Dermis microvascular lymphatic vessel endothelial cell (primary cell): ENCODE measurements around the gene DLGAP1. TPM values are rescaled to one million over a fixed set of nuclear protein-coding genes. Genes with fewer than 3 reads are reported as not detected.

Experiments used
- DNase-seq, 2 donors: peaks; one replicate each; pipeline versions ENCODE4 v3.0.0 to v3.0.0-alpha.2; 2010; ENCODE audit warnings: low read depth in 2 of 2
- total RNA-seq: library from RNA; depleted of rRNA; stranded (reverse); fragments of >200 nt; gene quantifications from 2 replicates; pipeline ENCODE4 v1.2.1, GENCODE V29; 2014

The DLGAP1 gene
- total RNA-seq, 1 donor from 2014 or later: 0.13 TPM

DNA sequence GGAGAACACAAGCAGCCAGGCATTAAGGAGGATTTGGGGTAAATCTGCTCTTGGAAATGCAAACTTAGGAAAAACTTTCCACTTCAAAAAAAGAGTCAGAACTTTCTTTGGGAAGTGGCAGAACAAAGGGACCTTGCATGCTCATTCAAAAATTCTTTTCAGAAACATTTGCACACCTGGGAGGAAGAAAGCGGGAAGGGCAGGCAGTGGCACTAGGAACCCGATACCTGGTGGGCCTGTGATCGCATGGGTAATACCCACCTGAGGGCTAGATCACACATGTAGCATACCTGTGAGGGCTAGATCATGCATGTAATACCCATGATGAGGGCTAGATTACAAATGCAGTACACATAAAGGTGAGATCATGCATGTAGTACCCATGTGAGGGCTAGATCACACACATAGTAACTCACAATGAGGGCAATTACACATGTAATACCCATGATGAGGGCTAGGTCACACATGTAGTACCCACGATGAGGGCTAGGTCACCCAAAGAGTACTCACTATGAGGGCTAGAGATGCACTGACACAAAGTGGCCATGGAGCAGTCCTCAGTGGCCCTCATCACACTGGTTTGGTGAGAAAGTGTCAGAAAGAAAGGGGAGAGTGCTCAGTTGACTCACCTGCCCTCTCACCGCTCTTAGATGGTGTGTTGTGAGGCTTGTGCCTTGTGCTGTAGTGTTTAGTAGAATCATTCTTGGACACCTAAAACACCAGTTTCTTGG lies 212.5 kb downstream of the DLGAP1 start:
- no peak for DNase-seq

DNA sequence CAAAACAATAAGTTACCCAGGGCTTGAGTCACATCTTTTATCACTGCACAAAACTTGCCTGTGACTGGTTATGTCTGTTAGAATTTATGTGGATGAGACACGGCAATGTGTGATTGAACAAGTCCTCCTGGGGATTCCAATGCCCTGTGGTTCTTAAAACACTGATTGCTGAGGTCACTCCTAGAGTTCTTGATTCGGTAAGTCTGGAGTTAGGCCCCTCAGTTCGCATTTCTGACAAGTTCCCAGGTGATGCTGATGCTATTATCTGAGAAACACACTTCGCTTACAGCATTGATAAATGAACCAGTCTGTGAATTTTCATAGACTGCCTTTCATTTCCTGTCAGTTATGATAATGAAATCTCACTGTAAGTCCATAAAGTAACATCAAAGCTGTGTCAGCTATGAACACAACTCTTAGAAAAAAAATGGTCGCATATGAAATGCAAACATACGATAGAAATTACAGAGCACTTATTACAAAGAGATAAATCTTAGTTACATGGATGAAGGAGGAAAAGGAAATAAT lies 214.0 kb downstream of the DLGAP1 start:
- no peak for DNase-seq

DNA sequence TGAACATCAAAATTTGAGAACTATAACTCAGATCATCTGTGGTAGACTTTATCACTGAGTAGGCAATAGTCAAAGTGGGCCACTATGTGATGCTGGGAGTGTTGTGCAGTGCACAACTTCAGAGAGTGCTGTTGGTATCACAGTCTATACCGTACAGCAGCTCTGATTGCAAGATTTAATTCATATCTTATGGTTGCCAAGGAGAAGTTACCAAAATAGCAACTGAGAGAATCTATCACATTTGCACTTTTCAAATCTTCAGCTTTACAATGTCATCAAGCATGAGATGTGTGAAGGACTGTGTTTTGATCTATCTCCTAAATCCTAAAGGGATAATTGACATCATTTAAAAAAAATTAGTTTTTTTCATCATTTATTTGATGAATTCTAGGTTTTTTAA lies 216.1 kb downstream of the DLGAP1 start:
- DNase-seq: no peak

DNA sequence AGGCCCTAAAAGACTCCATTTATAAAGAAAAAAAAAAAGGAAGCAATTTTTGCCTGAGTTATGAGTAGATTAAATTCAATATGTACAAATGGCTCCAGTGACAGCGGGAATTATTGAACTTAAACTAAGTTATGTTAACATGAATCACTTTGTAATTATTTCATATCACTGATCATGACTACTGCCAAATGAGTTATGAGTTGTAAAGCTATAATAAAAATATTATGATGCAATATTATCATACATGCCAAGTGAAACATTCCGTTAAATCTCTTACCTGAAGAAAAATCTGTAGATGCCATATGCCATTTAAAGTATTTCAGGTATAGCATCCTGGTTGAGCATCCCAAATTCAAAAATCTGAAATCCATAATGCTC lies 217.5 kb downstream of the DLGAP1 start:
- no peak for DNase-seq

DNA sequence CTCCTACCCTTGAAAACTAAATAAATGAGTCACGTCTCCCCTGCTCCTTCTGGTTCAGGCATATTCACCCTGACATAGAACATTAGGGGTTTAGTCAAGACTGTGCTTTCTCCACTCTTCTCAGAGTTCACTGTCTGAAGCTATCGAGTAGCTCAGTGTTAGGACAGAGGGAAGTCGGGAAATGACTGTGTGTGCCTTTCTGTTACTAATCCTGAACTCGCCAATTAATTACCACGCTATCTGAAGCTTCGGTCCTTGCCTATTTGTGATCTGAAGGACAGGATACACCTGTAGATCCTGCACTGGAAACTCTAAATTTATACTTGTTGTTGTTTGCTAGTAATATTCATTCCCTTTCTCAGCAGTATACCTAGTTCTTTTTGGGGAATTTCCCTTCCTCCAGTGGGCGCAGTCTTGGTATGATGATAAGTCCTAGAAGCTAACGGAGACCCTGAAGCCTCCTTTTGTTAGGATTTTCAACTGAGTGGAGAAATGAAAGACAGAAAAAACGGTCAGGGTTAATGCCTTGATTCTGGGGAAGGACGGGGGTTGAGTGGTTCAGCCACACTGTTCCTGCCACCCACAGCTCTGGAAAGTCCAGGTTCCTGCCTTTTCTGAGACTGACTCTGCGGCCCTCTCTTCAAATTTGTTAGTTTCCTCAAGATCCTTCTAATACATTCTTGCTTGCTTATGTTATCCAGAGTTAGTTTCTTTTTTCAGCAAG lies 218.0 kb downstream of the DLGAP1 start:
- DNase-seq: no peak

DNA sequence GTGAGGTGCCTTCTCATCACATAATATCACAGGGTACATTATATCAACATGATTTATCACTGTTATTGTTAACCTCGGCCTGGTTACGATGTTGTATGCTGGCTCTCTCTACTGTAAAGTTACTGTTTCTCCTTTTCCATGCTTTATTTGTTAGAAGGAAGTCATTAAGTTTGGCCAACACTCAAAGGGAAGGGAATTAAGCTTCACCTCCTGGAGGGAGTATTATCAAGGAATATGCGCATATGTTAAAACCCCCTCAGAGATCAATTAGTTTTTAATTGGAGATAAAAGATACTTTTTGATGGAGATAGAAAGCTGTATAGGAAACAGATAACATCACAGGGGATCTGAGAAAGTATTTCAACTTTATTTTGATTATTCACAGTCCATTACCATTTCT lies 221.6 kb downstream of the DLGAP1 start:
- DNase-seq: no peak

DNA sequence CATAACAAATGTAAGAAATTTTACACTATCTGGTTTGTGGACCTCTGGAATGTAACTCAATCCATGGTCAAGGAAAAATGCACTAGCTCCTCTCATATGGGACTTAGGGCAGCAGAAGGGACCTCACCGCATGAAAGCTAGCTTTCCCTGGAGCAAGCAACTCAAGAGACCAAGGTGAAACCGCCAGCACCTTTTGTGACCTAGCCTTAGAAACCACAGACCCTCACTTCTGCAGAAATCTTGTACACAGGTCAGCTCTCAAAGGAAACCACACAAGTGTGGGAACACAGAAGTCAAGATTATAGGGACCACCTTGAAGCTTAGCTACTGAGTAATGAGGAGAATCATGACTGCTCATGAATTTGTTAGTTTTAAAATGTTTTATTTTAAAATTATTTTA lies 222.5 kb downstream of the DLGAP1 start:
- no peak for DNase-seq

DNA sequence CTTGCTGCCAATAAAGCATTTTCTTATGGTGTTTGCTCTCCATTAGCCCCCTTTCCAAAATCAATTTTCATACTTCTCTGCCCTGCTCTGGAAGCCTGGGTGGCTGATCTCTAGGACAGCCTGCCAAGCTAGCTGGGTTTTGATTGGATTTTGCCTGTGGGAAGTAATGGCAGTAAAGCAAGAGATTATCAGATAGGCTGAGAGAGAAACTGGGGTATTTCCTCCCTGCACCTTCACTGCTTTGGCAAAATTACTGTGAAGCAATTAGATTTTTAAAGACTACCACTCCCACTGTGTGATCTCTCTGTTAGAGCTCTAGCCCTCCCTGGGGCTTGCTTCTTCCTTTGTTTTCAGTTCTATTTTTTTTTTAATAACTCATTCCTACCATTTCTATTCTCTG lies 223.8 kb downstream of the DLGAP1 start:
- DNase-seq: no peak

DNA sequence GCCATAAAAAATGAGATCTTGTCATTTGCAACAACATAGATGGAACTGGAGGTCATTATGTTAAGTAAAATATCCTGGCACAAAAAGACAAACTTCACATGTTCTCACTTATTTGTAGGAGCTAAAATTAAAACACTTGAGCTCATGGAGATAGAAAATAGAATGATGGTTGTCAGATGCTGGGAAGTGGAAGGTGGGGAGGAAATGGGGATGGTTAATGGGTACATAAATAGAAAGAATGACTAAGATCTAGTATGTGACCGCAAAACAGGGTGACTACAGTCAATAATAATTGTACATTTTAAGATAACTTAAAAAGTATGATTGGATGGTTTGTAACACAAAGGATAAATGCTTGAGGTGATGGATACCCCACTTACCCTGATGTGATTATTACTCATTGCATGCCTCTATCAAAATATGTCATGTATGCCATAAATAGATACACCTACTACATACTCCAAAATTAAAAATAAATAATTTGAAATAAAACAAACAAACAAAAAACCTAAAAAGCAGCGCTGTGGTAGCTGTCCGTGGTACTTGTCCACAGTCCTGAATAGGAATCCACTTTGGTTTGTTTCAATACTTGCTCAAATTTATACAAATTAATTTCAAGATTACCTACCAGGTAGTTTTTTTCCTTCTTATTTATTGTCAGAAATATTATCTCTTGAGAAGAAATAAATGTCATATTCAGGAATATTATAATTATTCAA lies 224.5 kb downstream of the DLGAP1 start:
- DNase-seq: no peak

DNA sequence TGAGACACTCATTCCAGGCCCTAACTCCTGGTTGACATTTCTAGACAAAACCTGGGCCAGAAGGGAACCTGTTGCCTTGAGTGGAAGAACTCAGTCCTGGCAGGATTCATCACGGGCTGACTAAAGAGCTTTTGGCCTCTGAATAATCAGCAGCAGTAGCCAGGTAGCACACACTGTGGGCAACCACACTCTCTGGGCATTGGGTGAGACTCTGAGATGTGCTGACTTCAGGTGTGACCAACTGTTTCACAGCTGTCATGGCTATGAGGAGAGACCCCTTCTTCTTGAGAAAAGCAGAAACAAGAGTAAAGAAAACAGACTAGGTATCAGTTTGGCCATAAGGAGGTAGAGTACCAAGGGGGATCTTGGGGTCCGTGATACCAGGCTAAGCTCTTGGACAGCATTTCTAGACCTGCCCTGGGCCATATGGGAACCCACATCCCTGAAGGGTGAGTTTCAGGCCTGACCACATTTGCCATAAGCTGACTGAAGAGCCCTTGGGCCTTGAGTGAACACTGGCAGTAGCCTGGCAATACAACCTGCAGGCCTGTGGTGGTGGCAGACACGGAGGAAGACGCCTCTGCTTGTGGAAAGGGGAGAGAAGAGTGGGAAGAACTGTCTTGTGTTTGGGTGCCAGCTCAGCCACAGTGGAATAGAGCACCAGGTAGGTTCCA lies 230.9 kb downstream of the DLGAP1 start:
- DNase-seq: no peak

DNA sequence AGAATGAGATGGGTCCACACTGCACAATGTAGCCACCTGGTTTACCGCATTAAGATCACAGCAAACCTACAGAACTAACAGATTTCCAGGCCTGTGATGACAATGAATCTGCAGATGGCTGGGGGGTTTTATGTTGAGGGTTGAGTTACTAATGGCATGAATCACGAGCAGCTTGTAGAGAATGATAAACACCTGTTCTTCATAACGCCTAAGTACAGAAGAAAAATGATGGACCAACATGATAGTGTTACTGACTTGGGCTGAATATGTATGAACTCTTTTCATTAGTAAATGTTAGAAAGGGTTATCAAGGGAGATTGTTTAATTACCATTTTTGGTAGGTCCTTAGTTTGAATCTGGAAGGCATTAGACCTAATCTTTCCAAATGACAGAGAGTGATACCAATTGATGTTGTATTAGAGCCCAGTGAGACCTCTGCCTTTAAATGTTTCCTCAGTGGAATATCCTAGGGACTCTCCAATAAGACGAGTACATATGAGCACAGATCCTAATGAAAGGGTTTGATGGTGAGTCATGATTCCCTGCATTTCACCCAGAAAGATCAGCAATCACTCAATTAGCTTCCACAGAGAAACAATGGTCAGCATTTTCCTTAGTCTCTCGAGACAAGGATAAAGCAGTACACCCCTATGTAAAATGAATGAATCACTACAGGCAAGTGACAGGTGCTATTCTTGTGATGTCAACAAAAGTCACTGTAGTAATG lies 243.8 kb downstream of the DLGAP1 start:
- no peak for DNase-seq

DNA sequence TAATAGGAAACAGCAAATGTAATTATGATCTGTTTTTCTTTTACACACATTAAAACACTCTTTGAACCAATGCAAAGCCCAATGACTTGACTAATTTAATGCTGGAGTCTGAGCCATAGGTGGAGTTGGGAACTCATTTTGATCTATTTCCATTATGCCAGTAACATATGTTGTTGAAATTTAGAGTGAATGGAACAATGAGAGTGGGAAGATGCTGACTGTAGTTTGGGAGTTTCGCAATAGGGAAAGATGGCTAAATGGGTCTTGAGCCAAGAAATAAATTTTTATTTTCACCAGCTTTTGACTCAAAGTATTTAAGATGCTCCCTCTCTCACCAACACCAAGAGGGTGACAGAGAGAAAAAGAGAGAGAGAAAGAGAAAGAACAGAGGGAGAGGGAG lies 246.7 kb downstream of the DLGAP1 start:
- no peak for DNase-seq

DNA sequence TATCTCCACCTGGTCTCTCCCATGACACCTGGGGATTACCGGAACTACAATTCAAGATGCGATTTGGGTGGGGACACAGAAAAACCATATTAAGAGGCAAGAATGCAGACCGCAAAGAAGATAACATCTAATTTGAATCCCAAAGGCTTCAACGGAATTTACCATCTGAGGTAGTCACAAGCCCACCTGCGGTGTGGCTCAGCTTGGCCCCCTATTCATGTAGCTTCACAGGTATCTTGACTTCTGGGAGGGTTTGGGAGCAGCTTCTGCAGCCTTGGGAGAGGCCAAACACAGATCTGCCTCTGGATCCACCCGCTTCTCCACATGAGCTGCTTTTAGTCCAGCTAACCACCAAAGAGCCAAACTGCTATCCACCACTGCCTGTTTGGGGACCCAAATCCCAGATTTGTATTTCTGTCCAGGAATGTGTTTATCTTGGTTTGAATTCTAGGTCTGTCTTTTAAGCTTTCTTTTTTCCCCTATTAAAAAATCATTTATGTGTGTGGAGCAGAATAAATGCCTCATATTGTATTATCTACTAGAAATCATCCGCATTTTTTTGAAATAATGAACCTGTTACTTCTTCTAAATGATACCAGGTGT lies 247.6 kb downstream of the DLGAP1 start:
- no peak for DNase-seq

DNA sequence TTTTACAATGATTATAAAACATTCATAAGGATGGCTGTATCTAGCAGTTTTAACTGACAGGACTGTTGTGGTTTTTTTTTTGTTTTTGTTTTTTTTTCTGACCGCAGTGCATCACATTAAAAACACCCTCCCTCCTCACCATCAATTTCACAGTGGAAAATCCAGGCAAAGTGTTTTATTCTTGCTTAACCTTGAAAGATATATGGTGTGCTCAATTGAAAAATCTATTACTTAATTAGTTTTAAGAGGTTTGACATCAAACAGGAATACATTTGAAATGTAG lies 250.7 kb downstream of the DLGAP1 start:
- DNase-seq: no peak

DNA sequence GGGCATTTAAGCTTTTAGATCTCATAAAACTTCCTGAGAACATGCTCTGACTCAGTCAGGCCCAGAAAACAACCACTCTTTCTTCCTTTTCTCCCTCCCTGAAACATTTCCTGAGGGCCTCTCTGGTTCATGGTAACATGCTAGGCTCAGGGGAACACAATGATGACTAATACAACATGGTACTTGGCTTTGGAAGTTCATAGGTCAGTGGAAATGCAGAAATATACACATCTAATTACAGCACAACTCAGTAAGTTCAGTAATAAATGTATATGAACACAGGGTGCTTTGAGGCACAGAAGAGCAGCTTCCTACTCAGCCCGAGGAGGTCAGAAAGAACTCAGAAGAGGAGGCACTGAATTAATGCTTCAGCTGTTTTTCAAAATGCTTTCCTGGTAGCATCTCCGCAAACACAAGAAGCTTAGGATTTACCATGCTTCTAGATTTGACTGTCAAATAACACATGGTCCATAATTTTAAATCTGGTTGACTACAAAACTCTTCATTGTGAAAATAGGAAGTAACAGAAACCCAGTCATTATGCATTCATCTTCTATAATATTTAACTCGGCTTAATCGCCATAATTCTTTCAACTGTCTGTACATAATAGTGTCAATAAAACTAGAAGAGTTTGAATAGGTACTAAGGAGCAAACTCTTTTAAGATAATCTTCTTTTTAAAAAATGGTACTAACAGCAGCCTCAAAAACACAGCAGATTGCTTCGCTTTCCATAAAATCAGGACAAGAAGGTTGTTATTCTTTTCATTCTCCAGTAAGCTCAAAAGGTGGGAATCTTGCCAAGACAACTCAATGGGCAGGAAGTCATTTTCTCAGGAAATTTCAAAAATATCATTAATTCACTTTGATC lies 251.3 kb downstream of the DLGAP1 start:
- DNase-seq: no peak

DNA sequence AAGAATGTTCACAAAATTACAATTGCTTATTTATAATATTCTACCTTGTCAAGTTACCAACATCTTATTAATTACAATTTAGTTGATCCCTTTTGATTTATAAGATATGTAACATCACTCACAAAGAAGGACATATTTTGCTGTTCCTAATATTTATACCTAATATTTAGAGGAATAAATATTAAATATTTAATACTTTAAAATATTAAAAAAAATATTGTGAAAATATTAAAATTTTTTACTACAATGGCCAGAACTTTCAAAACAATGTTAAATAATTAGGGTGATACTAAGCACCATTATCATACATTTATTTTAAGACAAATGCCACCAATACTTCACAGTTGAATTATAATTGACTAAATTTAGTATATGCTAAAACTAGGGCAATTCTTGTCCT lies 254.7 kb downstream of the DLGAP1 start:
- no peak for DNase-seq

DNA sequence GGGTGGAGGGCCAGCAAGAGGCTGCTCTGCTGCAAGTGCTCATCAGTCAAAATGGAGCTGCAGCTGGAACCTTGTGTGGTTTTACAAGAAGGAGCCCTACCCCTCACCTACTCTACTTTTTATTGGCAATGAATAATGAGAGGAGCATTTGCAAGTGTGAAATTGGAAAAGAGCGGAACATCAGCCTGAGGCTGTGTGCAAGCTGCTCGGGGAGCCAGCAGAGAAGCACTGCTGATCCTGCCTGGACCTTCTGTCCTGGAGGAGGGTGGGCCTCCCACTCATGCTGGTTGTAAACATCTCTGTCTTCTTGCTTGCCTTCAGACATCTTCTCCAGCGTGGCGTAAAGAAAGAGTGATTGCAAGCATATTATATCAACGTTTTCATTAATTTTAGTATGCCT lies 256.2 kb downstream of the DLGAP1 start:
- no peak for DNase-seq

DNA sequence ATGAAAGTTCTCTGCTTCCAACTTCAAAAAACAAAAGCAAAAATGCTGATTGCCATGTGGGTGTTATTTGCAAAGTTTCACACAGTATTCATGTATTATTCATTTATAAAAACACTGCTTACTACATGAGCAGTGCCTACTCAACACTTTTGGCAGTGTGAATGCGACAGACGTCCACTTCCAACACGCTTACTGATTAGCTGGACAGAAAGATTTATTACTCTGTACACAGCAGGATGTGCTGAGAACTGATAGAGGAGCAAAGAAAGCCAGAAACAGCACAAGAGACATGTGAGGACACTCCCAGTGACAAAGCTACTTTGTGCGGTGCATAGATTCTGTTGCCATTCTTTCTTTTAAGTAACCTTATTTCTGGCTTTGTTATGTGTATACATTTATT lies 258.8 kb downstream of the DLGAP1 start:
- no peak for DNase-seq

DNA sequence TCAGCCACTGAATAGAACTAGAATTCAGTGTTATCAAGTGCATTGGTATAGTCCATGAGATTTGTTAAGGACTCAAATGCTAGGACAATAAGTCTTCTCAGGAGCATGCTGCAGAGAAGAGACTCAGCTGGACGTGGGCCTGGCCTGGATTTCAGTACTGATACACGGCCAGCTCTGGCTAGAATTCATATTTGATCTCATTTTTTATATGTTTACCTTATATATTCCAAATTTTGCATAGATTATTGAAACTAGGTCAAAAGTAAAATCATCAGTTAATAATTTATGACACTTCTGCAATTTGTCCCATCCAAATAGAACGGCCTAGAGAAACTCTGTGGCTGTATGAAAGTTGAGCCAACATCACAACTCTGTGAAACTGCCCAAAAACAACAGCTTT lies 262.0 kb downstream of the DLGAP1 start:
- DNase-seq: no peak
